ENCODE measurements around the gene DIS3L2. TPM values are rescaled to one million over a fixed set of nuclear protein-coding genes. Genes with fewer than 3 reads are reported as not detected.

DIS3L2 gene
- total RNA-seq, 1 experiment from 2014 or later = 28.5 TPM

DNA sequence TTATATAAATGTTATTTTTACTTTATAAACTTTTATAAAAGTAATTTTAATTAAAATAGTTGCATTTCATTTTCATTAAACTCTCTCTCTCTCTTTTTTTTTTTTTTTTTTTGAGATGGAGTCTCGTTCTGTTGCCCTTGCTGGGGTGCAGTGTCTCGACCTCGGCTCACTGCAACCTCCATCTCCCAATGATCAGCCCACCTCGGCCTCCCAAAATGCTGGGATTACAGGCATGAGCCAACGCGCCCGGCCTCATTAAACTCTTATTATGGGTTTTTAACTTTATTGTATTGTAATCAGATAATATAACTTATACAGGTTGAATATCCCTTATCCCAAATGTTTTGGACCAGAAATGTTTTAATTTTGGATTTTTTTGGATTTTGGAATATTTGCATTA lies 24.5 kb upstream of the DIS3L2 start (continued):
- TF ChIP-seq ATF1 (CRISPR knock-in tag; IDR thresholded peaks at IDR 0.05) = no peak
- TF ChIP-seq, protein P1, sequence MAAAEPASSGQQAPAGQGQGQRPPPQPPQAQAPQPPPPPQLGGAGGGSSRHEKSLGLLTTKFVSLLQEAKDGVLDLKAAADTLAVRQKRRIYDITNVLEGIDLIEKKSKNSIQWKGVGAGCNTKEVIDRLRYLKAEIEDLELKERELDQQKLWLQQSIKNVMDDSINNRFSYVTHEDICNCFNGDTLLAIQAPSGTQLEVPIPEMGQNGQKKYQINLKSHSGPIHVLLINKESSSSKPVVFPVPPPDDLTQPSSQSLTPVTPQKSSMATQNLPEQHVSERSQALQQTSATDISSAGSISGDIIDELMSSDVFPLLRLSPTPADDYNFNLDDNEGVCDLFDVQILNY (CRISPR knock-in tag; IDR thresholded peaks at IDR 0.05) = no peak
- TF ChIP-seq, protein P2, sequence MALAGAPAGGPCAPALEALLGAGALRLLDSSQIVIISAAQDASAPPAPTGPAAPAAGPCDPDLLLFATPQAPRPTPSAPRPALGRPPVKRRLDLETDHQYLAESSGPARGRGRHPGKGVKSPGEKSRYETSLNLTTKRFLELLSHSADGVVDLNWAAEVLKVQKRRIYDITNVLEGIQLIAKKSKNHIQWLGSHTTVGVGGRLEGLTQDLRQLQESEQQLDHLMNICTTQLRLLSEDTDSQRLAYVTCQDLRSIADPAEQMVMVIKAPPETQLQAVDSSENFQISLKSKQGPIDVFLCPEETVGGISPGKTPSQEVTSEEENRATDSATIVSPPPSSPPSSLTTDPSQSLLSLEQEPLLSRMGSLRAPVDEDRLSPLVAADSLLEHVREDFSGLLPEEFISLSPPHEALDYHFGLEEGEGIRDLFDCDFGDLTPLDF (CRISPR knock-in tag; IDR thresholded peaks at IDR 0.05) = no peak

DNA sequence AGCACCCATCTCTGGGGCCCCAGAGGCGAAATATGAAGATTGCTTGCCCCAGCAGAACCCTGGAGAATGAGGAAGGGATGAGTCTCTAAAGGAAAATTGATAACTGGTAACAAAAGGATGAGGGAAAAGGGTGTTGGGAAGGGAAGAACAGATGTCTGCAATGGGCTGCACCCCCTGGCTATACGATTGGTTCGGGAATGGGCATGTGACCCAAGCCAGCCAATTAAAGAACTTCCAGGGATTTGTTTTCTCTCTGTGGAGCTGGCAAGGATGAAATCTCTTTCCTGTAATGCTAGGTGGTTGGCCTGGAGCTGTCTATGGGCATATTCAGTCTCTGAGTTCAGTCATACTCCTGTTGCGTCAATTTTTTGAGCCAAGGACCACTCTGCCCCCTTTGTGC lies 22.5 kb upstream of the DIS3L2 start:
- Mint-ChIP-seq H3K36me3 (no peaks in the 10 kb centered on the region), H3K4me1 (no peaks in the 10 kb centered on the region), H3K4me3 (no peak overlapping the region), H3K27ac (no peak overlapping the region), H3K27me3 (ENCODE audit: low read depth) (no peaks in the 10 kb centered on the region), H3K9me3 (no peaks in the 10 kb centered on the region)
- ATAC-seq (no peak), DNase-seq (ENCODE audit: low spot score) (no peak)
- TF ChIP-seq NR1H2 (CRISPR knock-in tag; IDR thresholded peaks at IDR 0.05) (no peak), RORB (CRISPR knock-in tag; IDR thresholded peaks at IDR 0.05) (no peak), FOXK1 (CRISPR knock-in tag; IDR thresholded peaks at IDR 0.05) (no peak), NFYB (CRISPR knock-in tag; conservative IDR thresholded peaks at IDR 0.05; ENCODE audit: low read depth) (peak; percentile 29; the same call in 1 of the 2 replicates)
- TF ChIP-seq, protein P3, sequence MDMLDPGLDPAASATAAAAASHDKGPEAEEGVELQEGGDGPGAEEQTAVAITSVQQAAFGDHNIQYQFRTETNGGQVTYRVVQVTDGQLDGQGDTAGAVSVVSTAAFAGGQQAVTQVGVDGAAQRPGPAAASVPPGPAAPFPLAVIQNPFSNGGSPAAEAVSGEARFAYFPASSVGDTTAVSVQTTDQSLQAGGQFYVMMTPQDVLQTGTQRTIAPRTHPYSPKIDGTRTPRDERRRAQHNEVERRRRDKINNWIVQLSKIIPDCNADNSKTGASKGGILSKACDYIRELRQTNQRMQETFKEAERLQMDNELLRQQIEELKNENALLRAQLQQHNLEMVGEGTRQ (CRISPR knock-in tag; IDR thresholded peaks at IDR 0.05) = peak; percentile 76
- TF ChIP-seq, protein P4, sequence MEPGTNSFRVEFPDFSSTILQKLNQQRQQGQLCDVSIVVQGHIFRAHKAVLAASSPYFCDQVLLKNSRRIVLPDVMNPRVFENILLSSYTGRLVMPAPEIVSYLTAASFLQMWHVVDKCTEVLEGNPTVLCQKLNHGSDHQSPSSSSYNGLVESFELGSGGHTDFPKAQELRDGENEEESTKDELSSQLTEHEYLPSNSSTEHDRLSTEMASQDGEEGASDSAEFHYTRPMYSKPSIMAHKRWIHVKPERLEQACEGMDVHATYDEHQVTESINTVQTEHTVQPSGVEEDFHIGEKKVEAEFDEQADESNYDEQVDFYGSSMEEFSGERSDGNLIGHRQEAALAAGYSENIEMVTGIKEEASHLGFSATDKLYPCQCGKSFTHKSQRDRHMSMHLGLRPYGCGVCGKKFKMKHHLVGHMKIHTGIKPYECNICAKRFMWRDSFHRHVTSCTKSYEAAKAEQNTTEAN (CRISPR knock-in tag; IDR thresholded peaks at IDR 0.05) = no peak
- TF ChIP-seq, protein P5, sequence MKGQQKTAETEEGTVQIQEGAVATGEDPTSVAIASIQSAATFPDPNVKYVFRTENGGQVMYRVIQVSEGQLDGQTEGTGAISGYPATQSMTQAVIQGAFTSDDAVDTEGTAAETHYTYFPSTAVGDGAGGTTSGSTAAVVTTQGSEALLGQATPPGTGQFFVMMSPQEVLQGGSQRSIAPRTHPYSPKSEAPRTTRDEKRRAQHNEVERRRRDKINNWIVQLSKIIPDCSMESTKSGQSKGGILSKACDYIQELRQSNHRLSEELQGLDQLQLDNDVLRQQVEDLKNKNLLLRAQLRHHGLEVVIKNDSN (CRISPR knock-in tag; IDR thresholded peaks at IDR 0.05) = peak; percentile 51; the same call in 1 of the 2 replicates
- ChIA-PET CTCF (interaction anchor here (1.5 kb wide), 1 partner anchor 14 kb away, joined by 5 read pairs; no protein-coding TSS in a partner anchor), POLR2A (no interaction called here)

DNA sequence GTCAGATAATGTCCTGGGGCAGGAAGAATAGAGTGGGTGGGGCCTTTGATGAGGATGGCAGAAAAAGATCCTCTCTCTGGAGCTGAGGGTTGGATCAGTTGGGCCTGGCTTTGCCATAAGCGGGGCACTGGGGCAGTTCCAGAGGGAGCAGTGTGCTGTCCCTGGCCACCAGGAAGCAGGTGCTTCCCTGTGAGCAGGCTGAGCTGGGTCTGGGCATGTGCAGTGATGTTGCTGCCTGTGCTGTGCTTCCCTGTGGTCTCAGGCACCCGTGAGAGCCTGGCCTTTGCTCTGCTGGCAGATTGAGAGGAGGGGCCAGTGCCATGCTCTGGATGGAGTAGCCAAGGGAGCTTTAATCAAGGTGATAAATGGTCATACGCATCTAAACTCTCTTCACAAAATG lies 20.7 kb upstream of the DIS3L2 start:
- H3K4me1 Mint-ChIP-seq = no peaks in the 10 kb centered on the region
- ATAC-seq (peak; percentile 46; the same call in 1 of the 2 replicates), DNase-seq (ENCODE audit: low spot score) (no peak)
- ChIA-PET CTCF (interaction anchor here (1.3 to 2.0 kb wide), 3 partner anchors 11 to 40 kb away, joined by 4 to 10 read pairs (median 10); no protein-coding TSS in a partner anchor), POLR2A (no interaction called here)
- no peaks in the 10 kb centered on the region for H3K27me3 Mint-ChIP-seq (ENCODE audit: low read depth)
- H3K9me3 Mint-ChIP-seq = no peaks in the 10 kb centered on the region
- H3K4me3 Mint-ChIP-seq = no peak overlapping the region
- no peak overlapping the region for H3K27ac Mint-ChIP-seq
- no peaks in the 10 kb centered on the region for H3K36me3 Mint-ChIP-seq
- TF ChIP-seq ESRRA (CRISPR knock-in tag; IDR thresholded peaks at IDR 0.05; ENCODE audit: borderline replicate concordance) (no peak), CREB1 (CRISPR knock-in tag; IDR thresholded peaks at IDR 0.05) (no peak), MXD4 (CRISPR knock-in tag; IDR thresholded peaks at IDR 0.05; ENCODE audit: borderline replicate concordance) (no peak), SMAD3 (CRISPR knock-in tag; IDR thresholded peaks at IDR 0.05; ENCODE audit: borderline replicate concordance) (no peak), SOX15 (CRISPR knock-in tag; IDR thresholded peaks at IDR 0.05) (no peak)
- TF ChIP-seq, protein P6, sequence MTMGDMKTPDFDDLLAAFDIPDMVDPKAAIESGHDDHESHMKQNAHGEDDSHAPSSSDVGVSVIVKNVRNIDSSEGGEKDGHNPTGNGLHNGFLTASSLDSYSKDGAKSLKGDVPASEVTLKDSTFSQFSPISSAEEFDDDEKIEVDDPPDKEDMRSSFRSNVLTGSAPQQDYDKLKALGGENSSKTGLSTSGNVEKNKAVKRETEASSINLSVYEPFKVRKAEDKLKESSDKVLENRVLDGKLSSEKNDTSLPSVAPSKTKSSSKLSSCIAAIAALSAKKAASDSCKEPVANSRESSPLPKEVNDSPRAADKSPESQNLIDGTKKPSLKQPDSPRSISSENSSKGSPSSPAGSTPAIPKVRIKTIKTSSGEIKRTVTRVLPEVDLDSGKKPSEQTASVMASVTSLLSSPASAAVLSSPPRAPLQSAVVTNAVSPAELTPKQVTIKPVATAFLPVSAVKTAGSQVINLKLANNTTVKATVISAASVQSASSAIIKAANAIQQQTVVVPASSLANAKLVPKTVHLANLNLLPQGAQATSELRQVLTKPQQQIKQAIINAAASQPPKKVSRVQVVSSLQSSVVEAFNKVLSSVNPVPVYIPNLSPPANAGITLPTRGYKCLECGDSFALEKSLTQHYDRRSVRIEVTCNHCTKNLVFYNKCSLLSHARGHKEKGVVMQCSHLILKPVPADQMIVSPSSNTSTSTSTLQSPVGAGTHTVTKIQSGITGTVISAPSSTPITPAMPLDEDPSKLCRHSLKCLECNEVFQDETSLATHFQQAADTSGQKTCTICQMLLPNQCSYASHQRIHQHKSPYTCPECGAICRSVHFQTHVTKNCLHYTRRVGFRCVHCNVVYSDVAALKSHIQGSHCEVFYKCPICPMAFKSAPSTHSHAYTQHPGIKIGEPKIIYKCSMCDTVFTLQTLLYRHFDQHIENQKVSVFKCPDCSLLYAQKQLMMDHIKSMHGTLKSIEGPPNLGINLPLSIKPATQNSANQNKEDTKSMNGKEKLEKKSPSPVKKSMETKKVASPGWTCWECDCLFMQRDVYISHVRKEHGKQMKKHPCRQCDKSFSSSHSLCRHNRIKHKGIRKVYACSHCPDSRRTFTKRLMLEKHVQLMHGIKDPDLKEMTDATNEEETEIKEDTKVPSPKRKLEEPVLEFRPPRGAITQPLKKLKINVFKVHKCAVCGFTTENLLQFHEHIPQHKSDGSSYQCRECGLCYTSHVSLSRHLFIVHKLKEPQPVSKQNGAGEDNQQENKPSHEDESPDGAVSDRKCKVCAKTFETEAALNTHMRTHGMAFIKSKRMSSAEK (CRISPR knock-in tag; IDR thresholded peaks at IDR 0.05; ENCODE audit: borderline replicate concordance) = no peak
- TF ChIP-seq, protein P7, sequence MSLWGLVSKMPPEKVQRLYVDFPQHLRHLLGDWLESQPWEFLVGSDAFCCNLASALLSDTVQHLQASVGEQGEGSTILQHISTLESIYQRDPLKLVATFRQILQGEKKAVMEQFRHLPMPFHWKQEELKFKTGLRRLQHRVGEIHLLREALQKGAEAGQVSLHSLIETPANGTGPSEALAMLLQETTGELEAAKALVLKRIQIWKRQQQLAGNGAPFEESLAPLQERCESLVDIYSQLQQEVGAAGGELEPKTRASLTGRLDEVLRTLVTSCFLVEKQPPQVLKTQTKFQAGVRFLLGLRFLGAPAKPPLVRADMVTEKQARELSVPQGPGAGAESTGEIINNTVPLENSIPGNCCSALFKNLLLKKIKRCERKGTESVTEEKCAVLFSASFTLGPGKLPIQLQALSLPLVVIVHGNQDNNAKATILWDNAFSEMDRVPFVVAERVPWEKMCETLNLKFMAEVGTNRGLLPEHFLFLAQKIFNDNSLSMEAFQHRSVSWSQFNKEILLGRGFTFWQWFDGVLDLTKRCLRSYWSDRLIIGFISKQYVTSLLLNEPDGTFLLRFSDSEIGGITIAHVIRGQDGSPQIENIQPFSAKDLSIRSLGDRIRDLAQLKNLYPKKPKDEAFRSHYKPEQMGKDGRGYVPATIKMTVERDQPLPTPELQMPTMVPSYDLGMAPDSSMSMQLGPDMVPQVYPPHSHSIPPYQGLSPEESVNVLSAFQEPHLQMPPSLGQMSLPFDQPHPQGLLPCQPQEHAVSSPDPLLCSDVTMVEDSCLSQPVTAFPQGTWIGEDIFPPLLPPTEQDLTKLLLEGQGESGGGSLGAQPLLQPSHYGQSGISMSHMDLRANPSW (CRISPR knock-in tag; conservative IDR thresholded peaks at IDR 0.05; ENCODE audit: low read depth) = no peak
- TF ChIP-seq, protein P8, sequence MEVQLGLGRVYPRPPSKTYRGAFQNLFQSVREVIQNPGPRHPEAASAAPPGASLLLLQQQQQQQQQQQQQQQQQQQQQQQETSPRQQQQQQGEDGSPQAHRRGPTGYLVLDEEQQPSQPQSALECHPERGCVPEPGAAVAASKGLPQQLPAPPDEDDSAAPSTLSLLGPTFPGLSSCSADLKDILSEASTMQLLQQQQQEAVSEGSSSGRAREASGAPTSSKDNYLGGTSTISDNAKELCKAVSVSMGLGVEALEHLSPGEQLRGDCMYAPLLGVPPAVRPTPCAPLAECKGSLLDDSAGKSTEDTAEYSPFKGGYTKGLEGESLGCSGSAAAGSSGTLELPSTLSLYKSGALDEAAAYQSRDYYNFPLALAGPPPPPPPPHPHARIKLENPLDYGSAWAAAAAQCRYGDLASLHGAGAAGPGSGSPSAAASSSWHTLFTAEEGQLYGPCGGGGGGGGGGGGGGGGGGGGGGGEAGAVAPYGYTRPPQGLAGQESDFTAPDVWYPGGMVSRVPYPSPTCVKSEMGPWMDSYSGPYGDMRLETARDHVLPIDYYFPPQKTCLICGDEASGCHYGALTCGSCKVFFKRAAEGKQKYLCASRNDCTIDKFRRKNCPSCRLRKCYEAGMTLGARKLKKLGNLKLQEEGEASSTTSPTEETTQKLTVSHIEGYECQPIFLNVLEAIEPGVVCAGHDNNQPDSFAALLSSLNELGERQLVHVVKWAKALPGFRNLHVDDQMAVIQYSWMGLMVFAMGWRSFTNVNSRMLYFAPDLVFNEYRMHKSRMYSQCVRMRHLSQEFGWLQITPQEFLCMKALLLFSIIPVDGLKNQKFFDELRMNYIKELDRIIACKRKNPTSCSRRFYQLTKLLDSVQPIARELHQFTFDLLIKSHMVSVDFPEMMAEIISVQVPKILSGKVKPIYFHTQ (CRISPR knock-in tag; IDR thresholded peaks at IDR 0.05) = no peak

Measured in WTC11 (cell line).